Nasal cavity respiratory epithelium epithelial cell of viscerocranial mucosa (primary cell): ENCODE measurements around the gene SYNE2. TPM values are rescaled to one million over a fixed set of nuclear protein-coding genes. Genes with fewer than 3 reads are reported as not detected.

ENCODE experiments used
- total RNA-seq: library from RNA; depleted of rRNA; stranded (reverse); fragments of >200 nt; gene quantifications from 2 replicates; pipeline ENCODE4 v1.2.3, GENCODE V29; 2014

Gene SYNE2
- 82.4 and 109 TPM in 2 replicates for total RNA-seq

GRCh38 chr14:63852817-63853731, at the start of gene SYNE2:
SYNE2 (plus strand) TSS chr14:63853004; CDS start chr14:63909149, 56,145 bp downstream.

Other genes starting within 250 kb of the SYNE2 start
- 21.1 and 21.9 TPM in 2 replicates for gene WDR89, start 211.1 kb upstream of the SYNE2 start, total RNA-seq
- gene SGPP1, start 124.9 kb upstream of the SYNE2 start, total RNA-seq: 35.8 and 55.7 TPM in 2 replicates